ENCODE measurements around the gene ZNF512B.

ZNF512B gene

DNA sequence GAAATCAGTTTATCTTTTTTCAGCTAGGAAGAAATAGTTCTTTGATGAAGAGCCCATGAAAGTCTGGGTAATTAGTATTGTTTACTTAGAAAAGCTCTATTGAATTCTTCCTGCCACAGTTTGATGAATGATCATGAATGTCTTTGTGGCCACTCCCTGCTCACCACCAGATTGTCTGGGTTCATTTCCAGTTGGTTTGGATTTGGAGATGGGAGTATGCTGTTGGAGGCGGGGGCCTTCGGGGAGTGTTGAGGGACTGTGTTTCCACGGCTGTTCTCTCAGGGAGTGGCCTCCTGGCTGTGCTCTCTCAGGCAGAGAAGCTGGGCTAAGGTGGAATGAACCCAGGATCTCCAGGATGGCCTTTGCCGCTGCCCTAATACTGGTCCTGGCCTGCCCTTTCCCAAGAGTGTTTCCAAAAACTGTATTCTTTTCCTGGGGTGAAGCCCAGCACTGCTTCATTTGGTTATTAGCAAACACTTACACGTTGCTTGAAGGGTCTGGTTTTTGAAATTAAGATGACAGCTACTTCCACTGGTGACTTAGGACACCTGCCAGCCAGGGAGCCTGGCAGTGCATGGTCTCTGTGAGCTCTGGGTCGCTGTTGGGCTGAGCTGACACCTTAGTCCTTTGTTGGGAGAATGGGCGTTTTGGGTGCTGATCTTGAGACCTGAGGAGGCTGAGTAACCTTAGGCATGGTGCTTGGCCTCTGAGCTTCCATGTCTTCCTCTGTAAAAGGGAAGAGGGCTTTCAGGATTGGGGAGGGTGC lies 34.4 kb upstream of the ZNF512B start:
- Histone ChIP-seq H3K4me3 (ENCODE audit: low read length, poor library complexity, severe bottlenecking) (no peak overlapping the region), H2AFZ (ENCODE audit: low read length) (no peak overlapping the region), H3K4me2 (ENCODE audit: low read depth, low read length, poor library complexity, severe bottlenecking) (no peak overlapping the region), H3K9me3 (ENCODE audit: insufficient read depth, low read depth, low read length) (no peaks in the 10 kb centered on the region), H4K20me1 (ENCODE audit: insufficient read depth, low read length, poor library complexity, severe bottlenecking) (peaks cover under 1% of the 10 kb centered on the region), H3K4me1 (ENCODE audit: insufficient read depth, low read length, poor library complexity, severe bottlenecking) (peaks cover 15% of the 10 kb centered on the region), H3K36me3 (ENCODE audit: insufficient read depth, low read length) (peaks cover 69% of the 10 kb centered on the region; the same call in 1 of the 2 replicates), H3K9ac (ENCODE audit: low read depth, low read length, poor library complexity, severe bottlenecking) (no peak overlapping the region), H3K27me3 (ENCODE audit: insufficient read depth, low read length, poor library complexity, severe bottlenecking) (no peaks in the 10 kb centered on the region), H3K9me2 (replicated peaks; ENCODE audit: low read depth, low read length) (no peaks in the 10 kb centered on the region), H3F3A (ENCODE audit: low read depth) (no peaks in the 10 kb centered on the region), H3K79me2 (ENCODE audit: insufficient read depth, low read length) (peaks cover 12% of the 10 kb centered on the region; the same call in 1 of the 2 replicates)
- TF ChIP-seq, protein P1, sequence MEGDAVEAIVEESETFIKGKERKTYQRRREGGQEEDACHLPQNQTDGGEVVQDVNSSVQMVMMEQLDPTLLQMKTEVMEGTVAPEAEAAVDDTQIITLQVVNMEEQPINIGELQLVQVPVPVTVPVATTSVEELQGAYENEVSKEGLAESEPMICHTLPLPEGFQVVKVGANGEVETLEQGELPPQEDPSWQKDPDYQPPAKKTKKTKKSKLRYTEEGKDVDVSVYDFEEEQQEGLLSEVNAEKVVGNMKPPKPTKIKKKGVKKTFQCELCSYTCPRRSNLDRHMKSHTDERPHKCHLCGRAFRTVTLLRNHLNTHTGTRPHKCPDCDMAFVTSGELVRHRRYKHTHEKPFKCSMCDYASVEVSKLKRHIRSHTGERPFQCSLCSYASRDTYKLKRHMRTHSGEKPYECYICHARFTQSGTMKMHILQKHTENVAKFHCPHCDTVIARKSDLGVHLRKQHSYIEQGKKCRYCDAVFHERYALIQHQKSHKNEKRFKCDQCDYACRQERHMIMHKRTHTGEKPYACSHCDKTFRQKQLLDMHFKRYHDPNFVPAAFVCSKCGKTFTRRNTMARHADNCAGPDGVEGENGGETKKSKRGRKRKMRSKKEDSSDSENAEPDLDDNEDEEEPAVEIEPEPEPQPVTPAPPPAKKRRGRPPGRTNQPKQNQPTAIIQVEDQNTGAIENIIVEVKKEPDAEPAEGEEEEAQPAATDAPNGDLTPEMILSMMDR (conservative IDR thresholded peaks at IDR 0.05; ENCODE audit: low read length), result no peak
- no peak for TF ChIP-seq EZH2phosphoT487 (IDR thresholded peaks at IDR 0.05; ENCODE audit: borderline replicate concordance)

DNA sequence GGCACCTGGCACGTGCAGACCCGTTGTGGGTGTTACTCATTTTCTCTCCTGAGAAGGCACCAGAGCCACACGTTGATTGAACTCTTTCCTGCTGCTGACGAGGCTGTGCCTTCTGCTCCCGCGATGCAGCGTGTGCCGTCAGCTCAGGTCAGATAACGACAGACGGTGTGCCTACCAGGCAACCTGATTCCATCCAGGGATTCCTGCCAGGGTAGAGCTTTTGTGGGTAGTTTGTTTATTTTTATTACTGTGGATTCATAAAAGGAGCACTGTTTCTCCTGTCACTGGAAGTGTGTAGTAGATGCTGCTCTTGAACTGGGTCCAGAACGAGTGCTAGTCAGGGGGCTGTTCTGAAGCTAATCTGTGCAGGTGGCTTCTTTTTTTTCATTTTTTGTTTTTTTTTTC lies 31.9 kb upstream of the ZNF512B start:
- no peak overlapping the region for H3K4me2 ChIP-seq (ENCODE audit: low read depth, low read length, poor library complexity, severe bottlenecking)
- H3K36me3 ChIP-seq (ENCODE audit: insufficient read depth, low read length), result peaks cover 68% of the 10 kb centered on the region; the same call in 1 of the 2 replicates
- no peaks in the 10 kb centered on the region for H3K9me3 ChIP-seq (ENCODE audit: insufficient read depth, low read depth, low read length)
- no peak overlapping the region for H3K9ac ChIP-seq (ENCODE audit: low read depth, low read length, poor library complexity, severe bottlenecking)
- H3K79me2 ChIP-seq (ENCODE audit: insufficient read depth, low read length), result no peaks in the 10 kb centered on the region
- no peaks in the 10 kb centered on the region for H4K20me1 ChIP-seq (ENCODE audit: insufficient read depth, low read length, poor library complexity, severe bottlenecking)
- no peak overlapping the region for H3K4me3 ChIP-seq (ENCODE audit: low read length, poor library complexity, severe bottlenecking)
- no peaks in the 10 kb centered on the region for H3K9me2 ChIP-seq (replicated peaks; ENCODE audit: low read depth, low read length)
- no peaks in the 10 kb centered on the region for H3K27me3 ChIP-seq (ENCODE audit: insufficient read depth, low read length, poor library complexity, severe bottlenecking)
- no peaks in the 10 kb centered on the region for H3F3A ChIP-seq (ENCODE audit: low read depth)
- TF ChIP-seq, protein P1 (conservative IDR thresholded peaks at IDR 0.05; ENCODE audit: low read length), result no peak
- TF ChIP-seq EZH2phosphoT487 (IDR thresholded peaks at IDR 0.05; ENCODE audit: borderline replicate concordance), result no peak
- no peak overlapping the region for H2AFZ ChIP-seq (ENCODE audit: low read length)
- H3K4me1 ChIP-seq (ENCODE audit: insufficient read depth, low read length, poor library complexity, severe bottlenecking), result no peaks in the 10 kb centered on the region

- no peak overlapping the region for H3K9ac ChIP-seq (ENCODE audit: low read depth, low read length, poor library complexity, severe bottlenecking)
- H3K9me2 ChIP-seq (replicated peaks; ENCODE audit: low read depth, low read length), result no peaks in the 10 kb centered on the region
- no peak overlapping the region for H3K4me3 ChIP-seq (ENCODE audit: low read length, poor library complexity, severe bottlenecking)
- no peak overlapping the region for H2AFZ ChIP-seq (ENCODE audit: low read length)
- no peaks in the 10 kb centered on the region for H3K9me3 ChIP-seq (ENCODE audit: insufficient read depth, low read depth, low read length)
- H4K20me1 ChIP-seq (ENCODE audit: insufficient read depth, low read length, poor library complexity, severe bottlenecking), result no peaks in the 10 kb centered on the region
- H3K4me1 ChIP-seq (ENCODE audit: insufficient read depth, low read length, poor library complexity, severe bottlenecking), result no peaks in the 10 kb centered on the region
- TF ChIP-seq, protein P1 (conservative IDR thresholded peaks at IDR 0.05; ENCODE audit: low read length), result no peak
- no peak for TF ChIP-seq EZH2phosphoT487 (IDR thresholded peaks at IDR 0.05; ENCODE audit: borderline replicate concordance)
- H3K27me3 ChIP-seq (ENCODE audit: insufficient read depth, low read length, poor library complexity, severe bottlenecking), result no peaks in the 10 kb centered on the region
- H3K4me2 ChIP-seq (ENCODE audit: low read depth, low read length, poor library complexity, severe bottlenecking), result no peak overlapping the region
- H3K36me3 ChIP-seq (ENCODE audit: insufficient read depth, low read length), result peaks cover 72% of the 10 kb centered on the region; the same call in 1 of the 2 replicates
- no peaks in the 10 kb centered on the region for H3K79me2 ChIP-seq (ENCODE audit: insufficient read depth, low read length)
- H3F3A ChIP-seq (ENCODE audit: low read depth), result no peaks in the 10 kb centered on the region
These were observed 31.2 kb upstream of the ZNF512B start for GRCh38 chr20:64000906-64001305.

Measured in Loucy (cell line).